Fibroblast of lung (primary cell): ENCODE measurements around the gene TACC2. TPM values are rescaled to one million over a fixed set of nuclear protein-coding genes. Genes with fewer than 3 reads are reported as not detected.

ENCODE experiments used
- DNase-seq, 2 donors: peaks; one replicate each; pipeline versions ENCODE4 v3.0.0 to v3.0.0-alpha.2; 2010; ENCODE audit warnings: low read depth in 2 of 2
- H2AFZ ChIP-seq: 2 replicates; pipeline ENCODE4 v1.5.1; 2012; ENCODE audit warnings: low read length, control low read depth, inconsistent platforms
- H3K27ac ChIP-seq: 2 replicates; pipeline ENCODE4 v1.5.1; 2011; ENCODE audit warnings: low read length, control low read depth; ENCODE audit not compliant: insufficient read depth
- H3K27me3 ChIP-seq: 2 replicates; pipeline ENCODE4 v1.5.1; 2011; ENCODE audit warnings: mild to moderate bottlenecking, low read length; ENCODE audit not compliant: control insufficient read depth, insufficient read depth
- H3K36me3 ChIP-seq: 2 replicates; pipeline ENCODE4 v1.5.1; 2011; ENCODE audit warnings: low read length; ENCODE audit not compliant: control insufficient read depth, insufficient read depth
- H3K4me1 ChIP-seq: 2 replicates; pipeline ENCODE4 v1.5.1; 2011; ENCODE audit warnings: low read length; ENCODE audit not compliant: control insufficient read depth, insufficient read depth; ENCODE audit errors: extremely low read depth
- H3K4me2 ChIP-seq: 2 replicates; pipeline ENCODE4 v1.5.1; 2011; ENCODE audit warnings: low read length, control low read depth; ENCODE audit not compliant: insufficient read depth; ENCODE audit errors: extremely low read depth
- H3K4me3 ChIP-seq, 4 experiments: fragments of 200-600 bp in 1 of 4; sonication (generic) in 1 of 4; replicated peaks in 1 of 4; 2 replicates each; pipeline ENCODE4 v1.5.1; 2011 to 2016; ENCODE audit warnings: low read length in 4 of 4, low read depth in 3 of 4, mild to moderate bottlenecking in 3 of 4, control low read depth in 2 of 4, inconsistent platforms in 1 of 4, mixed read lengths in 1 of 4; ENCODE audit not compliant: insufficient read depth in 1 of 4; ENCODE audit errors: control extremely low read depth in 1 of 4
- H3K79me2 ChIP-seq: 2 replicates; pipeline ENCODE4 v1.5.1; 2012; ENCODE audit warnings: mild to moderate bottlenecking, low read length, inconsistent platforms; ENCODE audit not compliant: control insufficient read depth, insufficient read depth
- H3K9ac ChIP-seq: 2 replicates; pipeline ENCODE4 v1.5.1; 2011; ENCODE audit warnings: mild to moderate bottlenecking, low read length, control low read depth; ENCODE audit not compliant: insufficient read depth
- H3K9me3 ChIP-seq: 2 replicates; pipeline ENCODE4 v1.5.1; 2012; ENCODE audit warnings: low read depth, low read length; ENCODE audit not compliant: control insufficient read depth, insufficient read depth
- H4K20me1 ChIP-seq: 2 replicates; pipeline ENCODE4 v1.5.1; 2011; ENCODE audit warnings: low read length; ENCODE audit not compliant: control insufficient read depth, insufficient read depth; ENCODE audit errors: extremely low read depth
- EZH2 ChIP-seq: IDR thresholded peaks from 2 replicates; pipeline ENCODE4 v1.5.1; 2012; ENCODE audit warnings: low read length, control low read depth, mild to moderate bottlenecking; ENCODE audit errors: missing control alignments
- polyA plus RNA-seq, 2 donors: library from polyadenylated mRNA; depleted of rRNA in 1 of 2; stranded (reverse) in 1 of 2; unstranded in 1 of 2; fragments of >200 nt; gene quantifications; 2 replicates each; pipeline ENCODE4 v1.2.1, GENCODE V29; 2011 to 2012; ENCODE audit warnings: missing spikeins in 1 of 2
- total RNA-seq: library from RNA; depleted of rRNA; stranded (reverse); fragments of >200 nt; gene quantifications from 2 replicates; pipeline ENCODE4 v1.2.1, GENCODE V29; 2014
- TF ChIP-seq, protein P1 (sequence below), 2 donors: IDR thresholded peaks in 1 of 2; conservative IDR thresholded peaks in 1 of 2; 1 replicate in 1 of 2; 2 replicates in 1 of 2; pipeline ENCODE4 v1.5.1; 2011 to 2012; ENCODE audit warnings: low read length in 2 of 2, control low read depth in 1 of 2, inconsistent platforms in 1 of 2, low read depth in 1 of 2, mild to moderate bottlenecking in 1 of 2

Gene TACC2
- total and polyA plus RNA-seq, 2 donors (not counting 1 experiment from before 2014, with no cell fraction given): 7.6 to 13.0 TPM

- H4K20me1 ChIP-seq: no peaks in the 10 kb centered on the region
- no peak overlapping the region for H3K9ac ChIP-seq
- H3K79me2 ChIP-seq: no peaks in the 10 kb centered on the region
- TF ChIP-seq, protein P1, sequence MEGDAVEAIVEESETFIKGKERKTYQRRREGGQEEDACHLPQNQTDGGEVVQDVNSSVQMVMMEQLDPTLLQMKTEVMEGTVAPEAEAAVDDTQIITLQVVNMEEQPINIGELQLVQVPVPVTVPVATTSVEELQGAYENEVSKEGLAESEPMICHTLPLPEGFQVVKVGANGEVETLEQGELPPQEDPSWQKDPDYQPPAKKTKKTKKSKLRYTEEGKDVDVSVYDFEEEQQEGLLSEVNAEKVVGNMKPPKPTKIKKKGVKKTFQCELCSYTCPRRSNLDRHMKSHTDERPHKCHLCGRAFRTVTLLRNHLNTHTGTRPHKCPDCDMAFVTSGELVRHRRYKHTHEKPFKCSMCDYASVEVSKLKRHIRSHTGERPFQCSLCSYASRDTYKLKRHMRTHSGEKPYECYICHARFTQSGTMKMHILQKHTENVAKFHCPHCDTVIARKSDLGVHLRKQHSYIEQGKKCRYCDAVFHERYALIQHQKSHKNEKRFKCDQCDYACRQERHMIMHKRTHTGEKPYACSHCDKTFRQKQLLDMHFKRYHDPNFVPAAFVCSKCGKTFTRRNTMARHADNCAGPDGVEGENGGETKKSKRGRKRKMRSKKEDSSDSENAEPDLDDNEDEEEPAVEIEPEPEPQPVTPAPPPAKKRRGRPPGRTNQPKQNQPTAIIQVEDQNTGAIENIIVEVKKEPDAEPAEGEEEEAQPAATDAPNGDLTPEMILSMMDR (conservative IDR thresholded peaks at IDR 0.05 in 1 of 2, IDR thresholded peaks at IDR 0.05 in 1 of 2; ENCODE audit: low read depth in 1 of 2, low read length in 2 of 2): no peak
- no peak for TF ChIP-seq EZH2
- H3K4me1 ChIP-seq: no peaks in the 10 kb centered on the region
- H3K4me2 ChIP-seq: no peak overlapping the region
- no peak overlapping the region for H3K4me3 ChIP-seq
- H3K27me3 ChIP-seq: peaks cover 20% of the 10 kb centered on the region
- H3K27ac ChIP-seq: no peak overlapping the region
- H3K36me3 ChIP-seq: no peaks in the 10 kb centered on the region
- no peaks in the 10 kb centered on the region for H3K9me3 ChIP-seq
- DNase-seq: no peak
- no peak overlapping the region for H2AFZ ChIP-seq
These were observed 94.6 kb downstream of the TACC2 start for GRCh38 chr10:122083478-122084025.

DNA sequence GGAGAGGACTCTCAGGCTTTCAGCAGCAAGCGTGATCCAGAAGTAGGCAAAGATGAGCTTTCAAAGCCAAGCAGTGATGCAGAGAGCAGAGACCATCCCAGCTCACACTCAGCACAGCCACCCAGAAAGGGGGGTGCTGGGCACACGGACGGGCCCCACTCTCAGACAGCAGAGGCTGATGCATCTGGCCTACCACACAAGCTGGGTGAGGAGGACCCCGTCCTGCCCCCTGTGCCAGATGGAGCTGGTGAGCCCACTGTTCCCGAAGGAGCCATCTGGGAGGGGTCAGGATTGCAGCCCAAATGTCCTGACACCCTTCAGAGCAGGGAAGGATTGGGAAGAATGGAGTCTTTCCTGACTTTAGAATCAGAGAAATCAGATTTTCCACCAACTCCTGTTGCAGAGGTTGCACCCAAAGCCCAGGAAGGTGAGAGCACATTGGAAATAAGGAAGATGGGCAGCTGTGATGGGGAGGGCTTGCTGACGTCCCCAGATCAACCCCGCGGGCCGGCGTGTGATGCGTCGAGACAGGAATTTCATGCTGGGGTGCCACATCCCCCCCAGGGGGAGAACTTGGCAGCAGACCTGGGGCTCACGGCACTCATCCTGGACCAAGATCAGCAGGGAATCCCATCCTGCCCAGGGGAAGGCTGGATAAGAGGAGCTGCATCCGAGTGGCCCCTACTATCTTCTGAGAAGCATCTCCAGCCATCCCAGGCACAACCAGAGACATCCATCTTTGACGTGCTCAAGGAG is 95.5 kb downstream of the TACC2 start:
- no peak overlapping the region for H3K27ac ChIP-seq
- H3K4me1 ChIP-seq: no peaks in the 10 kb centered on the region
- H3K9ac ChIP-seq: no peak overlapping the region
- no peak overlapping the region for H2AFZ ChIP-seq
- no peak for DNase-seq
- no peaks in the 10 kb centered on the region for H3K9me3 ChIP-seq
- no peaks in the 10 kb centered on the region for H3K36me3 ChIP-seq
- no peak overlapping the region for H3K4me3 ChIP-seq
- H4K20me1 ChIP-seq: no peaks in the 10 kb centered on the region
- no peaks in the 10 kb centered on the region for H3K79me2 ChIP-seq
- no peak for TF ChIP-seq EZH2
- TF ChIP-seq, protein P1 (conservative IDR thresholded peaks at IDR 0.05 in 1 of 2, IDR thresholded peaks at IDR 0.05 in 1 of 2; ENCODE audit: low read depth in 1 of 2, low read length in 2 of 2): no peak
- peaks cover 22% of the 10 kb centered on the region for H3K27me3 ChIP-seq
- no peak overlapping the region for H3K4me2 ChIP-seq

- Histone ChIP-seq H2AFZ (no peak overlapping the region), H3K27me3 (peaks cover 23% of the 10 kb centered on the region), H3K4me3 (no peak overlapping the region), H3K9me3 (no peaks in the 10 kb centered on the region), H3K9ac (no peak overlapping the region), H3K4me1 (no peaks in the 10 kb centered on the region), H3K4me2 (no peak overlapping the region), H3K79me2 (no peaks in the 10 kb centered on the region), H4K20me1 (no peaks in the 10 kb centered on the region), H3K27ac (no peak overlapping the region), H3K36me3 (no peaks in the 10 kb centered on the region)
- TF ChIP-seq, protein P1 (conservative IDR thresholded peaks at IDR 0.05 in 1 of 2, IDR thresholded peaks at IDR 0.05 in 1 of 2; ENCODE audit: low read depth in 1 of 2, low read length in 2 of 2): no peak
- no peak for TF ChIP-seq EZH2
- no peak for DNase-seq
These were observed 96.5 kb downstream of the TACC2 start for GRCh38 chr10:122085423-122085911.
